IMR-90 (cell line): ENCODE results near the gene TRIO. TPM values are rescaled to one million over a fixed set of nuclear protein-coding genes. Genes with fewer than 3 reads are reported as not detected.

Experiments used
- ATAC-seq: fragments of 200-7000 bp; cut with Tn5 transposase; 2 replicates; pipeline ENCODE4 v1.9.1; 2020; ENCODE audit warnings: low read depth, mild to moderate bottlenecking, moderate library complexity
- BruUV-seq: library from RNA; stranded (reverse); fragments of 400-500 nt; replicated peaks from 2 replicates; lab custom pipeline; 2021; lab: Mats Ljungman, UMichigan
- CTCF ChIA-PET: fragments of 300-600 bp; formaldehyde crosslinking; extraction: SDS; loops from one replicate; lab custom pipeline; 2021; ENCODE audit warnings: antibody characterized with exemption; lab: Yijun Ruan, JAX
- POLR2A ChIA-PET: fragments of 300-600 bp; sonication (Branson Sonifier 250); formaldehyde crosslinking; loops from one replicate; lab custom pipeline; 2022; ENCODE audit warnings: antibody characterized with exemption; ENCODE audit not compliant: unreplicated experiment; lab: Charles Lee
- DNase-seq: peaks from one replicate; pipeline ENCODE4 v3.0.0; 2013
- H2AFZ ChIP-seq: replicated peaks from 2 replicates; pipeline ENCODE3; 2013; ENCODE audit warnings: low read length, mild to moderate bottlenecking; ENCODE audit not compliant: poor library complexity
- H2AK5ac ChIP-seq: 2 replicates; pipeline ENCODE4 v1.6.1; 2013; ENCODE audit warnings: low read depth, low read length, inconsistent platforms
- H2AK9ac ChIP-seq: replicated peaks from 2 replicates; pipeline ENCODE3; 2013; ENCODE audit warnings: mild to moderate bottlenecking, low read depth, low read length, moderate library complexity; ENCODE audit not compliant: poor library complexity
- H2BK120ac ChIP-seq: 2 replicates; pipeline ENCODE4 v1.6.1; 2013; ENCODE audit warnings: low read depth, low read length, inconsistent platforms
- H2BK15ac ChIP-seq: 3 replicates; pipeline ENCODE4 v1.6.1; 2013; ENCODE audit warnings: low read depth, low read length, inconsistent platforms
- H2BK20ac ChIP-seq: 2 replicates; pipeline ENCODE4 v1.6.1; 2013; ENCODE audit warnings: low read depth, mild to moderate bottlenecking, inconsistent platforms, low read length, moderate library complexity
- H2BK5ac ChIP-seq: 2 replicates; pipeline ENCODE4 v1.6.1; 2013; ENCODE audit warnings: mild to moderate bottlenecking, low read depth, low read length, inconsistent platforms; ENCODE audit not compliant: poor library complexity, severe bottlenecking
- H3K14ac ChIP-seq: replicated peaks from 2 replicates; pipeline ENCODE4 v1.6.1; 2013; ENCODE audit warnings: low read depth, low read length, inconsistent platforms
- H3K18ac ChIP-seq: 2 replicates; pipeline ENCODE4 v1.6.1; 2013; ENCODE audit warnings: low read depth, low read length, control low read depth
- H3K23ac ChIP-seq: 2 replicates; pipeline ENCODE4 v1.6.1; 2013; ENCODE audit warnings: low read depth, low read length, inconsistent platforms
- H3K27ac ChIP-seq: 2 replicates; pipeline ENCODE4 v1.5.1; 2013; ENCODE audit warnings: mild to moderate bottlenecking, control low read depth, low read length; ENCODE audit not compliant: insufficient read depth
- H3K27me3 ChIP-seq: 2 replicates; pipeline ENCODE4 v1.6.1; 2013; ENCODE audit warnings: low read length; ENCODE audit not compliant: control insufficient read depth, insufficient read depth
- H3K36me3 ChIP-seq: 2 replicates; pipeline ENCODE4 v1.6.1; 2013; ENCODE audit warnings: low read length, mixed read lengths; ENCODE audit not compliant: control insufficient read depth, insufficient read depth
- H3K4ac ChIP-seq: 2 replicates; pipeline ENCODE4 v1.6.1; 2013; ENCODE audit warnings: low read depth, low read length, inconsistent platforms
- H3K4me1 ChIP-seq: 2 replicates; pipeline ENCODE4 v1.6.1; 2013; ENCODE audit warnings: low read length, mixed read lengths; ENCODE audit not compliant: control insufficient read depth, insufficient read depth
- H3K4me2 ChIP-seq: 2 replicates; pipeline ENCODE4 v1.6.1; 2013; ENCODE audit warnings: low read depth, mild to moderate bottlenecking, control low read depth, low read length, moderate library complexity
- H3K4me3 ChIP-seq: 2 replicates; pipeline ENCODE4 v1.5.1; 2013; ENCODE audit warnings: low read depth, mild to moderate bottlenecking, control low read depth, low read length, moderate library complexity; ENCODE audit not compliant: insufficient read depth
- H3K56ac ChIP-seq: 2 replicates; pipeline ENCODE4 v1.6.1; 2013; ENCODE audit warnings: low read length, inconsistent platforms; ENCODE audit not compliant: insufficient read depth; ENCODE audit errors: extremely low read depth
- H3K79me1 ChIP-seq, 2 experiments: 2 replicates each; pipeline ENCODE4 v1.6.1; 2013; ENCODE audit warnings: low read length in 2 of 2, inconsistent platforms in 1 of 2, low read depth in 1 of 2
- H3K9ac ChIP-seq: 2 replicates; pipeline ENCODE4 v1.6.1; 2013; ENCODE audit warnings: low read depth, low read length, control low read depth
- H3K9me1 ChIP-seq: 2 replicates; pipeline ENCODE4 v1.6.1; 2013; ENCODE audit warnings: low read length, inconsistent platforms; ENCODE audit not compliant: insufficient read depth
- H3K9me3 ChIP-seq: 2 replicates; pipeline ENCODE4 v1.6.1; 2013; ENCODE audit warnings: low read length; ENCODE audit not compliant: control insufficient read depth, insufficient read depth
- H4K20me1 ChIP-seq: 2 replicates; pipeline ENCODE4 v1.6.1; 2013; ENCODE audit warnings: low read length, inconsistent platforms; ENCODE audit not compliant: insufficient read depth
- H4K5ac ChIP-seq: 2 replicates; pipeline ENCODE4 v1.6.1; 2013; ENCODE audit warnings: mild to moderate bottlenecking, low read depth, low read length, control low read depth
- H4K8ac ChIP-seq, 2 experiments: 2 replicates each; pipeline ENCODE4 v1.6.1; 2013; ENCODE audit warnings: low read depth in 2 of 2, low read length in 2 of 2, control low read depth in 1 of 2, inconsistent platforms in 1 of 2
- H4K91ac ChIP-seq: 2 replicates; pipeline ENCODE4 v1.6.1; 2013; ENCODE audit warnings: low read depth, low read length, inconsistent platforms; ENCODE audit not compliant: insufficient read depth
- CHD1 ChIP-seq: IDR thresholded peaks from 2 replicates; pipeline ENCODE4 v1.6.1; 2012; ENCODE audit warnings: low read depth, low read length, improper control_type of control experiment
- FOS ChIP-seq: fragments of 150-350 bp; IDR thresholded peaks from 2 replicates; pipeline ENCODE4 v1.6.1; 2016; ENCODE audit warnings: low read depth, low read length
- MAFK ChIP-seq: IDR thresholded peaks from 2 replicates; pipeline ENCODE4 v1.6.1; 2012; ENCODE audit warnings: low read depth, low read length, improper control_type of control experiment
- SMC3 ChIP-seq: fragments of 150-350 bp; IDR thresholded peaks from 2 replicates; pipeline ENCODE4 v1.6.1; 2016; ENCODE audit warnings: low read depth, mild to moderate bottlenecking, antibody characterized with exemption, low read length, moderate library complexity
- USF2 ChIP-seq: fragments of 150-350 bp; IDR thresholded peaks from 2 replicates; pipeline ENCODE4 v1.6.1; 2017; ENCODE audit warnings: mild to moderate bottlenecking, antibody characterized with exemption, low read length, low read depth
- WGBS, 2 experiments: methylation state at CpG; one replicate each; pipeline versions ENCODE4 v1.1.5 to v1.1.7; 2013; ENCODE audit warnings: missing lambda C conversion rate in 2 of 2; ENCODE audit not compliant: insufficient read length in 1 of 2; ENCODE audit errors: extremely low coverage in 2 of 2; 5-methylcytosine and 5-hydroxymethylcytosine counted together
- dilution Hi-C: fragments of 300-500 bp; cut with HindIII; formaldehyde crosslinking; loops from one replicate; pipeline ENCODE4 v1.14.3; 2018; ENCODE audit warnings: low sequenced_read_pairs; ENCODE audit not compliant: unreplicated experiment
- in situ Hi-C: fragments of 300-500 bp; cut with MboI; formaldehyde crosslinking; loops from 3 replicates; pipeline ENCODE4 v1.14.3; 2019; ENCODE audit warnings: low sequenced_read_pairs, inconsistent platforms, mixed read lengths
- intact Hi-C: fragments of 100-400 bp; cut with micrococcal nuclease; formaldehyde crosslinking; loops from 2 replicates; pipeline ENCODE4 v1.10.0; 2022
- polyA plus RNA-seq, 3 experiments: library from polyadenylated mRNA; depleted of rRNA; stranded (reverse); fragments of >200 nt; gene quantifications; 2 replicates each; pipeline ENCODE4 v1.2.3, GENCODE V29; 2012; ENCODE audit warnings: low replicate concordance in 1 of 3
- total RNA-seq: library from RNA; depleted of rRNA; stranded (reverse); fragments of >200 nt; gene quantifications from 2 replicates; pipeline ENCODE4 v1.2.3, GENCODE V29; 2012

Gene TRIO
- total and polyA plus RNA-seq, 2 of the 4 experiments (the other 2 are of a cell fraction): 206 to 522 TPM

DNA sequence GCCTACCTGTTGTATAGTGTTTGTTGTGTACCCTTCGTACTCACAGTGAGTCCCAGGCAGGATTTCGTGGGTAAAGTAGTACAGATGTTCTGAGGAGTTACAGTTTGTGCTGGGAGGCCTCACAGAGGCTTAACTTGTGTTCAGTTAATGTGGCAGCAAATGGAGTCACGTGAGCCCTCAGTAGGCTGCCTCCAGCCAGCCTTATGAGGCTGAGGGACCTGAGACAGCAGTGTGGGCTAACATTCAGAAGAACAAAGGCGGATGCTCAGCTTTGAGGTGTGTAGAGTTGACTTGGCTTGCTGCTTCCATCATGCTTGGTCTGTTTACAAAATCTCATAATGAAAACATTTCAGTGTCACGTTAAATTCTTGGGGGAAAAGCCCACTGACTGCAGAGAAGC lies 118.1 kb downstream of the TRIO start:
- peaks cover 53% of the 10 kb centered on the region for H3K4me1 ChIP-seq

More for the DNA sequence above, 118.1 kb downstream of the TRIO start:
- Histone ChIP-seq H3K27ac (peak overlapping the region; percentile 16), H3K36me3 (peaks cover 5% of the 10 kb centered on the region), H3K4me2 (peak overlapping the region; percentile 3), H4K5ac (peak overlapping the region; percentile 1; the same call in 1 of the 2 replicates), H4K20me1 (peaks cover 86% of the 10 kb centered on the region), H3K27me3 (no peaks in the 10 kb centered on the region), H4K91ac (peak overlapping the region; percentile 74), H3K79me1 (peaks cover 0 to 38% of the 10 kb centered on the region in 2 experiments; a peak in 2 of 4 replicates), H2AK5ac (peak overlapping the region; percentile 41), H2BK120ac (peak overlapping the region; percentile 67), H3K14ac (peak overlapping the region; percentile 92), H2BK15ac (peak overlapping the region; percentile 9; the same call in 1 of the 3 replicates), H3K56ac (peak overlapping the region; percentile 65; the same call in 1 of the 2 replicates), H3K4me3 (no peak overlapping the region), H3K9ac (0 out of 2 replicates have a peak overlapping the region, but pooled peaks have one; percentile 2), H3K9me3 (peaks cover under 1% of the 10 kb centered on the region; the same call in 1 of the 2 replicates), H3K4ac (peak overlapping the region; percentile 83), H2AFZ (no peak overlapping the region), H2BK5ac (peak overlapping the region; percentile 70), H4K8ac (peak overlapping the region; percentile 20 to 26; a peak in 3 of 4 replicates), H2BK20ac (peak overlapping the region; percentile 59; the same call in 1 of the 2 replicates), H3K9me1 (peaks cover 40% of the 10 kb centered on the region), H2AK9ac (no peak overlapping the region), H3K23ac (peak overlapping the region; percentile 96), H3K18ac (peak overlapping the region; percentile 30; the same call in 1 of the 2 replicates)
- ChIA-PET POLR2A (no interaction called here), CTCF (no interaction called here)
- in situ Hi-C loops (no loop called here), intact Hi-C loops (no loop called here), dilution Hi-C loops (no loop called here)
- BruUV-seq: no TSS peak
- DNase-seq (no peak), ATAC-seq (no peak)
- no peak for TF ChIP-seq SMC3
- TF ChIP-seq CHD1: no peak
- TF ChIP-seq USF2: peak; percentile 45; the same call in 1 of the 2 replicates
- no peak for TF ChIP-seq FOS
- TF ChIP-seq MAFK: no peak
- 100% methylated on average over 1 of the region's 5 CpGs; no CpG with 5 or more reads in 1 of the 2 experiments for WGBS, 2 experiments
